ENCODE results near the gene RBMS1.

The RBMS1 gene

GRCh38 chr2:160309585-160309984 is 184.0 kb downstream of the RBMS1 start:
- Histone ChIP-seq H3F3A (ENCODE audit: control insufficient read depth, insufficient read depth) (no peaks in the 10 kb centered on the region), H3K4me2 (ENCODE audit: low read length) (no peak overlapping the region), H3K4me1 (ENCODE audit: control insufficient read depth, low read length) (no peaks in the 10 kb centered on the region), H3K27ac (ENCODE audit: low read depth, low read length) (no peak overlapping the region), H3K9me2 (replicated peaks; ENCODE audit: control insufficient read depth, low read length) (no peaks in the 10 kb centered on the region), H3K36me3 (ENCODE audit: control insufficient read depth, low read length) (no peaks in the 10 kb centered on the region), H3K9me3 (ENCODE audit: control insufficient read depth, insufficient read depth, low read length) (no peaks in the 10 kb centered on the region), H3K4me3 (ENCODE audit: low read length) (no peak overlapping the region), H4K20me1 (ENCODE audit: control insufficient read depth, insufficient read depth, low read depth, low read length) (no peaks in the 10 kb centered on the region), H3K27me3 (ENCODE audit: control insufficient read depth, low read length) (no peaks in the 10 kb centered on the region), H3K79me2 (ENCODE audit: control insufficient read depth, low read length) (no peaks in the 10 kb centered on the region)
- TF ChIP-seq EZH2phosphoT487 (IDR thresholded peaks at IDR 0.05; ENCODE audit: borderline replicate concordance, low read length) (no peak), CTCF (IDR thresholded peaks at IDR 0.05; ENCODE audit: low read depth, low read length, poor library complexity, severe bottlenecking) (no peak)

- Histone ChIP-seq H3K4me3 (ENCODE audit: low read length) (no peak overlapping the region), H3K36me3 (ENCODE audit: control insufficient read depth, low read length) (no peaks in the 10 kb centered on the region), H3K4me1 (ENCODE audit: control insufficient read depth, low read length) (no peaks in the 10 kb centered on the region), H3K9me3 (ENCODE audit: control insufficient read depth, insufficient read depth, low read length) (no peaks in the 10 kb centered on the region), H3K79me2 (ENCODE audit: control insufficient read depth, low read length) (no peaks in the 10 kb centered on the region), H3K9me2 (replicated peaks; ENCODE audit: control insufficient read depth, low read length) (no peaks in the 10 kb centered on the region), H3K27me3 (ENCODE audit: control insufficient read depth, low read length) (no peaks in the 10 kb centered on the region), H3K4me2 (ENCODE audit: low read length) (no peak overlapping the region), H4K20me1 (ENCODE audit: control insufficient read depth, insufficient read depth, low read depth, low read length) (no peaks in the 10 kb centered on the region), H3K27ac (ENCODE audit: low read depth, low read length) (no peak overlapping the region), H3F3A (ENCODE audit: control insufficient read depth, insufficient read depth) (no peaks in the 10 kb centered on the region)
- TF ChIP-seq EZH2phosphoT487 (IDR thresholded peaks at IDR 0.05; ENCODE audit: borderline replicate concordance, low read length) (no peak), CTCF (IDR thresholded peaks at IDR 0.05; ENCODE audit: low read depth, low read length, poor library complexity, severe bottlenecking) (no peak)
Measured at GRCh38 chr2:160308915-160309314, 184.7 kb downstream of the RBMS1 start.

GRCh38 chr2:160308476-160308875 is 185.1 kb downstream of the RBMS1 start:
- no peak overlapping the region for H3K27ac ChIP-seq (ENCODE audit: low read depth, low read length)
- TF ChIP-seq CTCF (IDR thresholded peaks at IDR 0.05; ENCODE audit: low read depth, low read length, poor library complexity, severe bottlenecking) (no peak), EZH2phosphoT487 (IDR thresholded peaks at IDR 0.05; ENCODE audit: borderline replicate concordance, low read length) (no peak)
- no peak overlapping the region for H3K4me2 ChIP-seq (ENCODE audit: low read length)

GRCh38 chr2:160306985-160307384 is 186.6 kb downstream of the RBMS1 start:
- H3K4me1 ChIP-seq (ENCODE audit: control insufficient read depth, low read length): no peaks in the 10 kb centered on the region
- H3K4me3 ChIP-seq (ENCODE audit: low read length): no peak overlapping the region
- no peaks in the 10 kb centered on the region for H3K36me3 ChIP-seq (ENCODE audit: control insufficient read depth, low read length)
- no peaks in the 10 kb centered on the region for H3F3A ChIP-seq (ENCODE audit: control insufficient read depth, insufficient read depth)
- H3K79me2 ChIP-seq (ENCODE audit: control insufficient read depth, low read length): no peaks in the 10 kb centered on the region
- no peak overlapping the region for H3K27ac ChIP-seq (ENCODE audit: low read depth, low read length)
- H3K9me3 ChIP-seq (ENCODE audit: control insufficient read depth, insufficient read depth, low read length): no peaks in the 10 kb centered on the region
- H4K20me1 ChIP-seq (ENCODE audit: control insufficient read depth, insufficient read depth, low read depth, low read length): no peaks in the 10 kb centered on the region
- TF ChIP-seq EZH2phosphoT487 (IDR thresholded peaks at IDR 0.05; ENCODE audit: borderline replicate concordance, low read length): no peak
- no peak for TF ChIP-seq CTCF (IDR thresholded peaks at IDR 0.05; ENCODE audit: low read depth, low read length, poor library complexity, severe bottlenecking)
- no peaks in the 10 kb centered on the region for H3K9me2 ChIP-seq (replicated peaks; ENCODE audit: control insufficient read depth, low read length)
- no peak overlapping the region for H3K4me2 ChIP-seq (ENCODE audit: low read length)
- H3K27me3 ChIP-seq (ENCODE audit: control insufficient read depth, low read length): no peaks in the 10 kb centered on the region

More at GRCh38 chr2:160308476-160308875, 185.1 kb downstream of the RBMS1 start:
- no peaks in the 10 kb centered on the region for H3K9me3 ChIP-seq (ENCODE audit: control insufficient read depth, insufficient read depth, low read length)
- no peak overlapping the region for H3K4me3 ChIP-seq (ENCODE audit: low read length)
- no peaks in the 10 kb centered on the region for H3K79me2 ChIP-seq (ENCODE audit: control insufficient read depth, low read length)
- no peaks in the 10 kb centered on the region for H3K27me3 ChIP-seq (ENCODE audit: control insufficient read depth, low read length)
- no peaks in the 10 kb centered on the region for H3K9me2 ChIP-seq (replicated peaks; ENCODE audit: control insufficient read depth, low read length)
- no peaks in the 10 kb centered on the region for H3K4me1 ChIP-seq (ENCODE audit: control insufficient read depth, low read length)
- H3F3A ChIP-seq (ENCODE audit: control insufficient read depth, insufficient read depth): no peaks in the 10 kb centered on the region
- no peaks in the 10 kb centered on the region for H3K36me3 ChIP-seq (ENCODE audit: control insufficient read depth, low read length)
- no peaks in the 10 kb centered on the region for H4K20me1 ChIP-seq (ENCODE audit: control insufficient read depth, insufficient read depth, low read depth, low read length)

Data from DOHH2 (cell line).